Astrocyte of the spinal cord (primary cell): ENCODE measurements around the gene RASA1.
A peak's percentile ranks its signal among the peaks of the same experiment; 100 is the strongest.

Experiments
- DNase-seq: peaks from one replicate; pipeline ENCODE4 v3.0.0; 2011; ENCODE audit warnings: low read depth, low spot score
- H3K4me3 ChIP-seq: 2 replicates; pipeline ENCODE4 v1.5.1; 2011; ENCODE audit warnings: low read depth, mild to moderate bottlenecking, low read length, moderate library complexity
- CTCF ChIP-seq: IDR thresholded peaks from 2 replicates; pipeline ENCODE4 v1.5.1; 2012; ENCODE audit warnings: low read depth, mild to moderate bottlenecking, low read length, inconsistent platforms
- in situ Hi-C: cut with HindIII; loops from 2 replicates; pipeline ENCODE4 v1.10.0; 2017; ENCODE audit warnings: low sequenced_read_pairs

Gene RASA1

GRCh38 chr5:87367243-87367642, 99.6 kb downstream of the RASA1 start:
- H3K4me3 ChIP-seq = no peak overlapping the region
- in situ Hi-C loops = no loop called here
- no peak for DNase-seq
- no peak for TF ChIP-seq CTCF

- no peak for TF ChIP-seq CTCF
- in situ Hi-C loops = no loop called here
- DNase-seq = no peak
- no peak overlapping the region for H3K4me3 ChIP-seq
Measured at GRCh38 chr5:87368601-87369000, 100.9 kb downstream of the RASA1 start.

GRCh38 chr5:87369431-87369830, 101.7 kb downstream of the RASA1 start:
- no peak for TF ChIP-seq CTCF
- in situ Hi-C loops = no loop called here
- no peak overlapping the region for H3K4me3 ChIP-seq
- no peak for DNase-seq

GRCh38 chr5:87372705-87373104, 105.0 kb downstream of the RASA1 start:
- H3K4me3 ChIP-seq = no peak overlapping the region
- in situ Hi-C loops = no loop called here
- no peak for DNase-seq
- TF ChIP-seq CTCF = no peak

- TF ChIP-seq CTCF = no peak
- in situ Hi-C loops = no loop called here
- no peak overlapping the region for H3K4me3 ChIP-seq
- DNase-seq = no peak
Measured at GRCh38 chr5:87382224-87382623, 114.5 kb downstream of the RASA1 start.

GRCh38 chr5:87383216-87383615, 115.5 kb downstream of the RASA1 start:
- no peak overlapping the region for H3K4me3 ChIP-seq
- peak; percentile 20 for DNase-seq
- no peak for TF ChIP-seq CTCF
- in situ Hi-C loops = no loop called here

- H3K4me3 ChIP-seq = no peak overlapping the region
- no peak for TF ChIP-seq CTCF
- in situ Hi-C loops = no loop called here
- no peak for DNase-seq
Measured at GRCh38 chr5:87385802-87386201, 118.1 kb downstream of the RASA1 start.
